DMS79 (cell line): Measurements from ENCODE around the gene SLC25A11.
"Not testable (repeated sequence)": the region's sequence is repeated elsewhere in the genome, so short reads cannot be mapped to it uniquely, and the experiment has no call there.

Source experiments
- DNase-seq: peaks from one replicate; lab custom pipeline; 2025; lab: John Stamatoyannopoulos, UW

SLC25A11 gene

GRCh38 chr17:4945176-4945943 is 5.5 kb upstream of the SLC25A11 start:
- no peak for DNase-seq

- DNase-seq = no peak
Observed at GRCh38 chr17:4944554-4945175, 4.8 kb upstream of the SLC25A11 start.

- no peak for DNase-seq
Observed at GRCh38 chr17:4944163-4944553, 4.3 kb upstream of the SLC25A11 start.

- no peak for DNase-seq
Observed at GRCh38 chr17:4942760-4943508, 3.1 kb upstream of the SLC25A11 start.

GRCh38 chr17:4941319-4941610 is 1.4 kb upstream of the SLC25A11 start:
- no peak for DNase-seq

- DNase-seq = no peak
Observed at GRCh38 chr17:4940555-4941318, 891 bp upstream of the SLC25A11 start.

- no peak for DNase-seq
Observed at GRCh38 chr17:4939546-4939795, 375 bp downstream of the SLC25A11 start.

GRCh38 chr17:4938688-4939545 is 929 bp downstream of the SLC25A11 start:
- peak; percentile 12 for DNase-seq

GRCh38 chr17:4938069-4938491 is 1.8 kb downstream of the SLC25A11 start:
- DNase-seq = no peak

- DNase-seq = no peak
Observed at GRCh38 chr17:4937553-4937952, 2.3 kb downstream of the SLC25A11 start.

- DNase-seq = no peak
Observed at GRCh38 chr17:4936436-4936835, 3.4 kb downstream of the SLC25A11 start.

GRCh38 chr17:4935650-4936049 is 4.2 kb downstream of the SLC25A11 start:
- no peak for DNase-seq

GRCh38 chr17:4934173-4934979 is 5.5 kb downstream of the SLC25A11 start:
- DNase-seq = peak; percentile 60

- DNase-seq = no peak
Observed at GRCh38 chr17:4933646-4934045, 6.2 kb downstream of the SLC25A11 start.

GRCh38 chr17:4932756-4933155 is 7.1 kb downstream of the SLC25A11 start:
- no peak for DNase-seq

- DNase-seq = no peak
Observed at GRCh38 chr17:4931963-4932362, 7.9 kb downstream of the SLC25A11 start, which contains the start of gene GP1BA. TSS of gene GP1BA (plus strand) at chr17:4932277. CDS start at chr17:4932605, 328 bp downstream.

- DNase-seq = no peak
Observed at GRCh38 chr17:4928881-4929280, 11.0 kb downstream of the SLC25A11 start.

- DNase-seq = not testable (repeated sequence)
Observed at GRCh38 chr17:4926577-4927335, 13.1 kb downstream of the SLC25A11 start.

GRCh38 chr17:4921320-4921719 is 18.5 kb downstream of the SLC25A11 start:
- DNase-seq = no peak
